ENCODE data around the gene RNF4.

The RNF4 gene

GRCh38 chr4:2560167-2560566 lies 91.3 kb downstream of the RNF4 start:
- Histone ChIP-seq H3K27ac (ENCODE audit: low read length) (no peak overlapping the region), H3K9ac (ENCODE audit: low read depth, low read length) (no peak overlapping the region), H3K4me1 (ENCODE audit: insufficient read depth, low read length) (no peaks in the 10 kb centered on the region), H3K36me3 (ENCODE audit: insufficient read depth, low read depth, low read length) (no peaks in the 10 kb centered on the region; the same call in 1 of the 2 replicates), H3K4me3 (ENCODE audit: low read length) (no peak overlapping the region), H3K27me3 (ENCODE audit: insufficient read depth, low read length) (no peaks in the 10 kb centered on the region), H3K9me3 (ENCODE audit: insufficient read depth, low read depth, low read length) (no peaks in the 10 kb centered on the region)

All from iPS-20b (cell line).